ENCODE results near the gene DTHD1. TPM values are rescaled to one million over a fixed set of nuclear protein-coding genes. Genes with fewer than 3 reads are reported as not detected.

The DTHD1 gene
- total and polyA plus RNA-seq, 4 donors, result 0.06 to 0.42 (median 0.07) TPM; not detected in 1

GRCh38 chr4:36327400-36327799 is 46.0 kb downstream of the DTHD1 start (continued):
- TF ChIP-seq CTCF (IDR thresholded peaks at IDR 0.05; ENCODE audit: low read depth, low read length, missing input control), result no peak
- TF ChIP-seq FOXA2 (IDR thresholded peaks at IDR 0.05), result no peak

GRCh38 chr4:36328130-36328529 is 46.7 kb downstream of the DTHD1 start:
- no peaks in the 10 kb centered on the region for H3K36me3 ChIP-seq (ENCODE audit: control insufficient read depth in 4 of 4, insufficient read depth in 3 of 4, low read depth in 1 of 4, low read length in 3 of 4)
- no peak overlapping the region for H3K9ac ChIP-seq (ENCODE audit: low read depth in 1 of 2, low read length in 2 of 2)
- no peaks in the 10 kb centered on the region for H3K4me1 ChIP-seq (ENCODE audit: control insufficient read depth in 4 of 4, insufficient read depth in 4 of 4, low read length in 3 of 4)
- no peak overlapping the region for H3K4me3 ChIP-seq (ENCODE audit: low read depth in 1 of 3, low read length in 3 of 3)
- no peaks in the 10 kb centered on the region for H3K27me3 ChIP-seq (ENCODE audit: control insufficient read depth in 4 of 4, insufficient read depth in 4 of 4, low read length in 3 of 4)
- TF ChIP-seq JUND (IDR thresholded peaks at IDR 0.05) (no peak), REST (IDR thresholded peaks at IDR 0.05) (no peak), RXRA (IDR thresholded peaks at IDR 0.05) (no peak), NR2F2 (IDR thresholded peaks at IDR 0.05) (no peak), EGR1 (IDR thresholded peaks at IDR 0.05; ENCODE audit: low read depth in 2 of 2) (no peak), YY1 (IDR thresholded peaks at IDR 0.05) (no peak), ATF3 (IDR thresholded peaks at IDR 0.05) (no peak), HNF4G (IDR thresholded peaks at IDR 0.05) (no peak), TAF1 (conservative IDR thresholded peaks at IDR 0.05) (no peak), SP1 (IDR thresholded peaks at IDR 0.05) (no peak)
- H3K9me3 ChIP-seq (ENCODE audit: control insufficient read depth in 4 of 4, low read length in 3 of 4), result no peaks in the 10 kb centered on the region
- no peak overlapping the region for H3K27ac ChIP-seq (ENCODE audit: low read depth in 1 of 2, low read length in 2 of 2)
- DNase-seq (ENCODE audit: low spot score), result no peak
- 81% methylated on average over 9 of the region's 9 CpGs for WGBS

GRCh38 chr4:36329228-36329627 is 47.8 kb downstream of the DTHD1 start:
- no peak overlapping the region for H3K9ac ChIP-seq (ENCODE audit: low read depth in 1 of 2, low read length in 2 of 2)

More at GRCh38 chr4:36329228-36329627, 47.8 kb downstream of the DTHD1 start:
- WGBS, result 91% methylated on average over 2 of the region's 2 CpGs
- no peak overlapping the region for H3K4me3 ChIP-seq (ENCODE audit: low read depth in 1 of 3, low read length in 3 of 3)
- no peak for DNase-seq (ENCODE audit: low spot score)
- TF ChIP-seq RXRA (IDR thresholded peaks at IDR 0.05) (no peak), MAX (IDR thresholded peaks at IDR 0.05) (no peak), FOXA2 (IDR thresholded peaks at IDR 0.05) (no peak), EGR1 (IDR thresholded peaks at IDR 0.05; ENCODE audit: low read depth in 2 of 2) (no peak), CTCF (IDR thresholded peaks at IDR 0.05; ENCODE audit: low read depth, low read length, missing input control) (no peak), NR2F2 (IDR thresholded peaks at IDR 0.05) (no peak), TAF1 (conservative IDR thresholded peaks at IDR 0.05) (no peak), RAD21 (IDR thresholded peaks at IDR 0.05) (no peak), JUND (IDR thresholded peaks at IDR 0.05) (no peak), FOXA1 (IDR thresholded peaks at IDR 0.05) (no peak), SP1 (IDR thresholded peaks at IDR 0.05) (no peak), ZBTB33 (IDR thresholded peaks at IDR 0.05) (no peak), GABPA (IDR thresholded peaks at IDR 0.05 in 1 of 2, conservative IDR thresholded peaks at IDR 0.05 in 1 of 2) (no peak), YY1 (IDR thresholded peaks at IDR 0.05) (no peak)
- no peaks in the 10 kb centered on the region for H3K4me1 ChIP-seq (ENCODE audit: control insufficient read depth in 4 of 4, insufficient read depth in 4 of 4, low read length in 3 of 4)
- no peak overlapping the region for H3K27ac ChIP-seq (ENCODE audit: low read depth in 1 of 2, low read length in 2 of 2)
- H3K36me3 ChIP-seq (ENCODE audit: control insufficient read depth in 4 of 4, insufficient read depth in 3 of 4, low read depth in 1 of 4, low read length in 3 of 4), result no peaks in the 10 kb centered on the region
- no peaks in the 10 kb centered on the region for H3K9me3 ChIP-seq (ENCODE audit: control insufficient read depth in 4 of 4, low read length in 3 of 4)
- H3K27me3 ChIP-seq (ENCODE audit: control insufficient read depth in 4 of 4, insufficient read depth in 4 of 4, low read length in 3 of 4), result no peaks in the 10 kb centered on the region

All from liver (tissue), 9 donors.